ENCODE data around the gene AZU1.
A peak's percentile ranks its signal among the peaks of the same experiment; 100 is the strongest.

Gene AZU1

GRCh38 chr19:855566-856120, 28.0 kb downstream of the AZU1 start:
- no peak for DNase-seq

DNA sequence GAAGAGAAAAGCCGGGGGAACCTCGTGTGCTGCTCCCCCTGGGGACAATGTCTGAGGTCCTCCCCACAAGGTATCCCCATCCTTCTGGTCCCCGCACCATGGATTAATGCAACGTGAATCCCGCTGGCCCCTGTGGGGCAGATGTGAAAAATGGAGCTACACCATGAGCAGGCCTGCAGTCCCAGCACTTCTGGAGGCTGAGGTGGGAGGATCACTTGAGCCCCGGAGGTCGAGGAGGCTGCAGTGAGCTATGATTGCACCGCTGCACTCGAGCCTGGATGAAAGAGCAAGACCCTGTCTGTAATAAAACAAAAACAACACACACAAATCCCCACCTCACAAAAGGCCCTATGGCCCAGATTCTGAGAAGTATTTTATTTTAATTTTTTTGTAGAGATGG, 30.6 kb downstream of the AZU1 start:
- no peak for DNase-seq

GRCh38 chr19:858868-859843, 31.5 kb downstream of the AZU1 start, which contains the start of gene CFD:
TSS of gene CFD (plus strand) at chr19:859664. CDS start at chr19:859690, 26 bp downstream.
- DNase-seq, result no peak

GRCh38 chr19:861141-861755, 33.6 kb downstream of the AZU1 start:
- no peak for DNase-seq

GRCh38 chr19:861756-862580, 34.3 kb downstream of the AZU1 start:
- DNase-seq, result peak; percentile 71

DNA sequence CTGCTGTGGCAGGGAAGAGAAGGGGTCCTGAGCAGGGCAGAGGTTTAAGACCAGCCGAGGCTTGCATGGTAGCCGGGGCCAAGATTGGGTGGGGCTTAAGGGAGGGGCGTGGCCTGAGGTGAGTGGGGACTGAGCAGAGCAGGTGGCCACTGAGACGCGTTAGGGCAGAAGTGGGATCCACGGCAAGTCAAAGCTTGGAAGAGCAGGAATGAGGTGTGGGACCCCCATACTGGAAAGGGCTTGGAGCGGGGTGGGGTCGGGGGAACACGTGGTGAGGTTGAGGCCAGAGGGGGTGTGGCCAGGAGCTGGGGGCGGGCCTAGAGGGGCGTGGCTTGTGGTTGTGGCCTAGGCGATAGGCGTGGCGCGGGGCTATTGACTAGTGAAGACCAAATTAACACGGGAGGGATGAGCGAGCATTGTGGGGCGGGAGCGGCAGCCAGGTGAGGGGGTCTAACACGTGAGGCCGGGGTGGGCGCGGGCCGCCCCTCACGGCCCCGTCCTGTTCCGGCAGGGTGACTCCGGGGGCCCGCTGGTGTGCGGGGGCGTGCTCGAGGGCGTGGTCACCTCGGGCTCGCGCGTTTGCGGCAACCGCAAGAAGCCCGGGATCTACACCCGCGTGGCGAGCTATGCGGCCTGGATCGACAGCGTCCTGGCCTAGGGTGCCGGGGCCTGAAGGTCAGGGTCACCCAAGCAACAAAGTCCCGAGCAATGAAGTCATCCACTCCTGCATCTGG, 35.1 kb downstream of the AZU1 start:
- DNase-seq, result peak; percentile 79

DNA sequence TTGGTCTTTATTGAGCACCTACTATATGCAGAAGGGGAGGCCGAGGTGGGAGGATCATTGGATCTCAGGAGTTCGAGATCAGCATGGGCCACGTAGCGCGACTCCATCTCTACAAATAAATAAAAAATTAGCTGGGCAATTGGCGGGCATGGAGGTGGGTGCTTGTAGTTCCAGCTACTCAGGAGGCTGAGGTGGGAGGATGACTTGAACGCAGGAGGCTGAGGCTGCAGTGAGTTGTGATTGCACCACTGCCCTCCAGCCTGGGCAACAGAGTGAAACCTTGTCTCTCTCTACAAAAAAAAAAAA, 35.6 kb downstream of the AZU1 start:
- DNase-seq, result no peak

DNA sequence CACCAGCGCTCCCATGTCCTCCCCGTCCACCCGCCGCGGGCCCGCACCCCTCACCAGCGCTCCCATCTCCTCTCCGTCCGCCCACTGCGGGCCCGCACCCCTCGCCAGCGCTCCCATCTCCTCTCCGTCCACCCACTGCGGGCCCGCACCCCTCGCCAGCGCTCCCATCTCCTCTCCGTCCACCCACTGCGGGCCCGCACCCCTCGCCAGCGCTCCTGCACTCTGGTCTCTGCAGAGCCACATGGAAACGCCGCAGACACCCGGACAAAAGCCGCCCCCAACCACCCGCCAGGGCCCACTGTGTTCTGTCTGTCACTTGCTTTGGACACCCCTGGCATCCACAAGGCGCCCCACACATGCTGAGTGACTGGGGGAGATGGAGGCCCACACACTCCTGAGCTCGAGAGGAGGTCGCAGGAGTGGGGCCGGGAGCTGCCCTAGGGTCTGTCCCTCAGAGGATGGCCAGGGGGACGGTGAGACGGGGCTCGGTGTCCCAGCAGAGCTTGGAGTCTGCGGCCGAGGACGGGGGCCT, 39.2 kb downstream of the AZU1 start:
- no peak for DNase-seq

- DNase-seq, result no peak
Observed at GRCh38 chr19:867301-867793, 39.7 kb downstream of the AZU1 start.

DNA sequence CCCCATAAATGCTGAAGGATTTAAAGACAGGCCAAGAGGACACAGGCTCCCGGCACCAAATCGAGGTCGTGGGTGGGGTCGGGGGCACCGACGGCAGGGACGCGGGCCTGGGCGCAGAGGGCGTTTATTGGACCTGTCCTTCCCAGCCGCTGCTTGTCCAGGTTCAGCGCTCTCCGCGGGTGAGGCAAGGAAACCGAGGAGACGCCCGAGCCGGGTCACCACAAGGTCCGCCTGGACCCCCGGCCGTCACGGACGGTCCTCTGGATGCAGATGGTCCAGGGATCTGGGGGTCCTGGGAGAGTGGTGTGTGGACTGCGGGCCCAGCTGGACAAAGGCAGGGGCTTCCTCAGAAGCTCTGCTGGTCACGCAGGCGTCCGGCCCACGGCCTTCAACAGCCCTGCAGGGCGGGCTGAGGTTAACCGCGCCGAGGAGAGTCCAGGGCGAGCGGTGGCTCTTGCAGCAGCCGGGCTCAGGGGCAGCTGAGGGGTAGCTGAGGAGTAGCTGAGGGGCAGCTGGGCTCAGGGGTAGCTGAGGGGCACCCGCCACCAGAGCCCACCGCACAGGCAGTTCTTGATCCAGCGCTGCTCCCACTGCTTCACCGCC, 40.3 kb downstream of the AZU1 start:
- no peak for DNase-seq

GRCh38 chr19:868458-869244, 41.0 kb downstream of the AZU1 start:
- no peak for DNase-seq

GRCh38 chr19:869245-870177, 41.9 kb downstream of the AZU1 start:
- DNase-seq, result no peak

- no peak for DNase-seq
Observed at GRCh38 chr19:870314-870713, 42.7 kb downstream of the AZU1 start.

DNA sequence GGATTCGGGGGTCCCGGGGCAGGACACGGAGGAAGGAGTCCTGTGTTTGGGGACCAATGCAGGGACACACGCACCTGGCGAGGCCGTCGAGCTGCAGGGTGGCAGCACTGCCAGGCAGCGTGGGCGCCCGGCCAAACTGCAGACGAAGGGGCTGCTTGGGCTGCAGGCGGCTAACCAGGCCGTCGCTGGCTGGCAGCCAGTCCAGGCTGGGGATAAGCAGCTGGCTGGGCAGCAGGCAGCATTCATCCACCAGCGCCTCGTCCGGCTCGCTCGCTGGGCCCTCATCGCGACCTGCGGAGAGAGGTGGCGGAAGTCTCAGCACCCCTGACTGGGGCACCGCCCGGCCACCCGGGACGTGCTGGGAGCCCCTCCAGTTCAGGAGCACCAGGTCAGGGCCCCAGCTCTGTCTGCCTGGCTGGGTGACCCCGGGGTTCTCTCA, 43.3 kb downstream of the AZU1 start:
- no peak for DNase-seq

DNA sequence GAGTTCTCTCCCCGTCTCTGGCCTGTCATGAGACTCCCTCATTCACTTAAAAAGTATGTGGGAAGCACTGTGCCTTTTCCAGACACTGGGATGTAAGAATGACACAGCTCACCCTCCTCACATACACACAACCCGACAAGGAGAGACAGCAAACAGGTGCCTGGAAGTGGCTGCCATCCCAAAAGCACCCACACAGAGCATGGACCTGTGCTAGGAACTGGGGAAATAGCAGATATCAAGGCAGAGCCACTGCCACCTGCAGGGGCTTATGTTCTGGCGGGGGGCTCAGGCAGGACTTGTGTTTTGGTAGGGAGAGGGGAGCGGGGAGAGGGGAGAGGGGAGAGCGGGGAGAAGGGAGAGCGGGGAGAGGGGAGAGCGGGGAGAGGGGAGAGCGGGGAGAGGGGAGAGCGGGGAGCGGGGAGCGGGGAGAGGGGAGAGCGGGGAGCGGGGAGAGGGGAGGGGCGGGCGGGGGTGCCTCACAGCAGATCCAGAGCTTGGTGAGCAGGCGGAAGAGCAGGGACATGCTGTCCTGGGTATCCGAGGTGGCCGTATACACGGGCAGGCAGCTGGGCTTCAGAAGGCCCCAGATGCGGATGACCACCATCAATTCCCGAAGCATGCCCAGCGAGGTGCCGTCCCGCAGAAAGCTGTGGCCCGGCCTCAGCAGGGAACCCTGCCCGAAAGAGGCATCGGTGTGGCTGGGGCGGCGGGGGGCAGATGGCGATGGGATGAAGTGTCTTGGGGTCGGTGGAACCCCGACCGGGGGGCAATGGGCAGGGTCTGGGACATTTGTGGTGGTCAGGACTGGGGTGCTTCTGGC, 44.0 kb downstream of the AZU1 start:
- DNase-seq, result no peak

- peak; percentile 76 for DNase-seq
Observed at GRCh38 chr19:872266-872951, 44.8 kb downstream of the AZU1 start.

- peak; percentile 48 for DNase-seq
Observed at GRCh38 chr19:873084-873483, 45.4 kb downstream of the AZU1 start.

- no peak for DNase-seq
Observed at GRCh38 chr19:873561-874041, 46.0 kb downstream of the AZU1 start.
